WTC11 (cell line): Measurements from ENCODE around the gene C20orf204.

Experiments
- CREM ChIP-seq: sonication (generic); formaldehyde crosslinking; IDR thresholded peaks from 2 replicates; pipeline ENCODE4 v1.8.1; 2022; ENCODE audit warnings: mild to moderate bottlenecking, missing genetic modification reagents, moderate library complexity
- IRF2 ChIP-seq: sonication (generic); formaldehyde crosslinking; IDR thresholded peaks from 2 replicates; pipeline ENCODE4 v1.8.0; 2022; ENCODE audit warnings: low read depth, missing genetic modification reagents, borderline replicate concordance
- JUN ChIP-seq: sonication (generic); formaldehyde crosslinking; IDR thresholded peaks from 2 replicates; pipeline ENCODE4 v1.8.0; 2023; ENCODE audit warnings: mild to moderate bottlenecking, missing genetic modification reagents
- KAT7 ChIP-seq: sonication (generic); formaldehyde crosslinking; IDR thresholded peaks from 2 replicates; pipeline ENCODE4 v1.8.1; 2023; ENCODE audit warnings: missing genetic modification reagents, mild to moderate bottlenecking, borderline replicate concordance
- NFE2L1 ChIP-seq: sonication (generic); formaldehyde crosslinking; IDR thresholded peaks from 2 replicates; pipeline ENCODE4 v1.8.1; 2023; ENCODE audit warnings: missing genetic modification reagents
- ZNF232 ChIP-seq: sonication (generic); formaldehyde crosslinking; IDR thresholded peaks from 2 replicates; pipeline ENCODE4 v1.8.0; 2022; ENCODE audit warnings: mild to moderate bottlenecking, missing genetic modification reagents
- TF ChIP-seq, protein P1 (sequence below): fragments of 200-600 bp; IDR thresholded peaks from 2 replicates; pipeline ENCODE4 v1.8.0; 2022; ENCODE audit warnings: antibody characterized with exemption
- TF ChIP-seq, protein P2 (sequence below): sonication (generic); formaldehyde crosslinking; IDR thresholded peaks from 2 replicates; pipeline ENCODE4 v1.8.0; 2022; ENCODE audit warnings: missing genetic modification reagents
- TF ChIP-seq, protein P3 (sequence below): sonication (generic); formaldehyde crosslinking; IDR thresholded peaks from 2 replicates; pipeline ENCODE4 v1.8.0; 2022; ENCODE audit warnings: mild to moderate bottlenecking, missing genetic modification reagents
- TF ChIP-seq, protein P4 (sequence below): sonication (generic); formaldehyde crosslinking; IDR thresholded peaks from 2 replicates; pipeline ENCODE4 v1.8.0; 2022; ENCODE audit warnings: mild to moderate bottlenecking, missing genetic modification reagents
- TF ChIP-seq, protein P5 (sequence below): fragments of 250-450 bp; sonication (Bioruptor Pico); IDR thresholded peaks from 2 replicates; pipeline ENCODE4 v1.9.0; 2021; ENCODE audit warnings: mild to moderate bottlenecking
- TF ChIP-seq, protein P6 (sequence below): sonication (generic); formaldehyde crosslinking; conservative IDR thresholded peaks from 2 replicates; pipeline ENCODE4 v1.8.1; 2022; ENCODE audit warnings: mild to moderate bottlenecking, missing genetic modification reagents
- TF ChIP-seq, protein P7 (sequence below): sonication (generic); formaldehyde crosslinking; IDR thresholded peaks from 2 replicates; pipeline ENCODE4 v1.8.1; 2023; ENCODE audit warnings: mild to moderate bottlenecking, missing genetic modification reagents, moderate library complexity
- TF ChIP-seq, protein P8 (sequence below): fragments of 250-450 bp; sonication (Bioruptor Pico); IDR thresholded peaks from 2 replicates; pipeline ENCODE4 v2.1.2; 2022; ENCODE audit warnings: mild to moderate bottlenecking, moderate library complexity

DNA sequence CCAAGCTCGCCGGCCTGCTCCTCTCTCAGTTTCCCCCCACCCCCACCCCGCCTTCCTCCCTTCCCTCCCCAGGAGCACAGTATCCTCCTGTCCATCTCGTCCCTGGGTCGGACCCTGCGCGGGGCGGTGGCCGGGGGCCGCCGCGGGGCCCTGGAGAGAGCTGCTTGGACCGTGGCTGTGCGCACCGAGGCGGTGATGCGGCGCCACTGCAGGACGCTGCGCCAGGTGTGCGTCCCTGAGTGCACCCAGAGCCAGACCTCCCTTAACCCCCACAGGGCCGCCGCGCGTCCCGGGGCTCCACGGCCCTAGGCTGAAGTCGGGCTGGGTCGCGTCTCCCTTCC is 2.2 kb downstream of the C20orf204 start:
- TF ChIP-seq, protein P1, sequence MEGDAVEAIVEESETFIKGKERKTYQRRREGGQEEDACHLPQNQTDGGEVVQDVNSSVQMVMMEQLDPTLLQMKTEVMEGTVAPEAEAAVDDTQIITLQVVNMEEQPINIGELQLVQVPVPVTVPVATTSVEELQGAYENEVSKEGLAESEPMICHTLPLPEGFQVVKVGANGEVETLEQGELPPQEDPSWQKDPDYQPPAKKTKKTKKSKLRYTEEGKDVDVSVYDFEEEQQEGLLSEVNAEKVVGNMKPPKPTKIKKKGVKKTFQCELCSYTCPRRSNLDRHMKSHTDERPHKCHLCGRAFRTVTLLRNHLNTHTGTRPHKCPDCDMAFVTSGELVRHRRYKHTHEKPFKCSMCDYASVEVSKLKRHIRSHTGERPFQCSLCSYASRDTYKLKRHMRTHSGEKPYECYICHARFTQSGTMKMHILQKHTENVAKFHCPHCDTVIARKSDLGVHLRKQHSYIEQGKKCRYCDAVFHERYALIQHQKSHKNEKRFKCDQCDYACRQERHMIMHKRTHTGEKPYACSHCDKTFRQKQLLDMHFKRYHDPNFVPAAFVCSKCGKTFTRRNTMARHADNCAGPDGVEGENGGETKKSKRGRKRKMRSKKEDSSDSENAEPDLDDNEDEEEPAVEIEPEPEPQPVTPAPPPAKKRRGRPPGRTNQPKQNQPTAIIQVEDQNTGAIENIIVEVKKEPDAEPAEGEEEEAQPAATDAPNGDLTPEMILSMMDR = no peak
- TF ChIP-seq, protein P2, sequence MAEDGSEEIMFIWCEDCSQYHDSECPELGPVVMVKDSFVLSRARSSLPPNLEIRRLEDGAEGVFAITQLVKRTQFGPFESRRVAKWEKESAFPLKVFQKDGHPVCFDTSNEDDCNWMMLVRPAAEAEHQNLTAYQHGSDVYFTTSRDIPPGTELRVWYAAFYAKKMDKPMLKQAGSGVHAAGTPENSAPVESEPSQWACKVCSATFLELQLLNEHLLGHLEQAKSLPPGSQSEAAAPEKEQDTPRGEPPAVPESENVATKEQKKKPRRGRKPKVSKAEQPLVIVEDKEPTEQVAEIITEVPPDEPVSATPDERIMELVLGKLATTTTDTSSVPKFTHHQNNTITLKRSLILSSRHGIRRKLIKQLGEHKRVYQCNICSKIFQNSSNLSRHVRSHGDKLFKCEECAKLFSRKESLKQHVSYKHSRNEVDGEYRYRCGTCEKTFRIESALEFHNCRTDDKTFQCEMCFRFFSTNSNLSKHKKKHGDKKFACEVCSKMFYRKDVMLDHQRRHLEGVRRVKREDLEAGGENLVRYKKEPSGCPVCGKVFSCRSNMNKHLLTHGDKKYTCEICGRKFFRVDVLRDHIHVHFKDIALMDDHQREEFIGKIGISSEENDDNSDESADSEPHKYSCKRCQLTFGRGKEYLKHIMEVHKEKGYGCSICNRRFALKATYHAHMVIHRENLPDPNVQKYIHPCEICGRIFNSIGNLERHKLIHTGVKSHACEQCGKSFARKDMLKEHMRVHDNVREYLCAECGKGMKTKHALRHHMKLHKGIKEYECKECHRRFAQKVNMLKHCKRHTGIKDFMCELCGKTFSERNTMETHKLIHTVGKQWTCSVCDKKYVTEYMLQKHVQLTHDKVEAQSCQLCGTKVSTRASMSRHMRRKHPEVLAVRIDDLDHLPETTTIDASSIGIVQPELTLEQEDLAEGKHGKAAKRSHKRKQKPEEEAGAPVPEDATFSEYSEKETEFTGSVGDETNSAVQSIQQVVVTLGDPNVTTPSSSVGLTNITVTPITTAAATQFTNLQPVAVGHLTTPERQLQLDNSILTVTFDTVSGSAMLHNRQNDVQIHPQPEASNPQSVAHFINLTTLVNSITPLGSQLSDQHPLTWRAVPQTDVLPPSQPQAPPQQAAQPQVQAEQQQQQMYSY (CRISPR knock-in tag) = no peak
- no peak for TF ChIP-seq IRF2 (CRISPR knock-in tag)
- TF ChIP-seq, protein P3, sequence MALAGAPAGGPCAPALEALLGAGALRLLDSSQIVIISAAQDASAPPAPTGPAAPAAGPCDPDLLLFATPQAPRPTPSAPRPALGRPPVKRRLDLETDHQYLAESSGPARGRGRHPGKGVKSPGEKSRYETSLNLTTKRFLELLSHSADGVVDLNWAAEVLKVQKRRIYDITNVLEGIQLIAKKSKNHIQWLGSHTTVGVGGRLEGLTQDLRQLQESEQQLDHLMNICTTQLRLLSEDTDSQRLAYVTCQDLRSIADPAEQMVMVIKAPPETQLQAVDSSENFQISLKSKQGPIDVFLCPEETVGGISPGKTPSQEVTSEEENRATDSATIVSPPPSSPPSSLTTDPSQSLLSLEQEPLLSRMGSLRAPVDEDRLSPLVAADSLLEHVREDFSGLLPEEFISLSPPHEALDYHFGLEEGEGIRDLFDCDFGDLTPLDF (CRISPR knock-in tag) = no peak
- no peak for TF ChIP-seq JUN (CRISPR knock-in tag)
- TF ChIP-seq, protein P4, sequence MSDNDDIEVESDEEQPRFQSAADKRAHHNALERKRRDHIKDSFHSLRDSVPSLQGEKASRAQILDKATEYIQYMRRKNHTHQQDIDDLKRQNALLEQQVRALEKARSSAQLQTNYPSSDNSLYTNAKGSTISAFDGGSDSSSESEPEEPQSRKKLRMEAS = no peak
- no peak for TF ChIP-seq NFE2L1
- TF ChIP-seq ZNF232 (CRISPR knock-in tag) = no peak
- no peak for TF ChIP-seq KAT7 (CRISPR knock-in tag)
- TF ChIP-seq, protein P5, sequence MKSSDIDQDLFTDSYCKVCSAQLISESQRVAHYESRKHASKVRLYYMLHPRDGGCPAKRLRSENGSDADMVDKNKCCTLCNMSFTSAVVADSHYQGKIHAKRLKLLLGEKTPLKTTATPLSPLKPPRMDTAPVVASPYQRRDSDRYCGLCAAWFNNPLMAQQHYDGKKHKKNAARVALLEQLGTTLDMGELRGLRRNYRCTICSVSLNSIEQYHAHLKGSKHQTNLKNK (CRISPR knock-in tag) = no peak
- no peak for TF ChIP-seq CREM (CRISPR knock-in tag)
- TF ChIP-seq, protein P6, sequence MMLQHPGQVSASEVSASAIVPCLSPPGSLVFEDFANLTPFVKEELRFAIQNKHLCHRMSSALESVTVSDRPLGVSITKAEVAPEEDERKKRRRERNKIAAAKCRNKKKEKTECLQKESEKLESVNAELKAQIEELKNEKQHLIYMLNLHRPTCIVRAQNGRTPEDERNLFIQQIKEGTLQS (CRISPR knock-in tag) = no peak
- TF ChIP-seq, protein P7, sequence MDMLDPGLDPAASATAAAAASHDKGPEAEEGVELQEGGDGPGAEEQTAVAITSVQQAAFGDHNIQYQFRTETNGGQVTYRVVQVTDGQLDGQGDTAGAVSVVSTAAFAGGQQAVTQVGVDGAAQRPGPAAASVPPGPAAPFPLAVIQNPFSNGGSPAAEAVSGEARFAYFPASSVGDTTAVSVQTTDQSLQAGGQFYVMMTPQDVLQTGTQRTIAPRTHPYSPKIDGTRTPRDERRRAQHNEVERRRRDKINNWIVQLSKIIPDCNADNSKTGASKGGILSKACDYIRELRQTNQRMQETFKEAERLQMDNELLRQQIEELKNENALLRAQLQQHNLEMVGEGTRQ (CRISPR knock-in tag) = no peak
- TF ChIP-seq, protein P8, sequence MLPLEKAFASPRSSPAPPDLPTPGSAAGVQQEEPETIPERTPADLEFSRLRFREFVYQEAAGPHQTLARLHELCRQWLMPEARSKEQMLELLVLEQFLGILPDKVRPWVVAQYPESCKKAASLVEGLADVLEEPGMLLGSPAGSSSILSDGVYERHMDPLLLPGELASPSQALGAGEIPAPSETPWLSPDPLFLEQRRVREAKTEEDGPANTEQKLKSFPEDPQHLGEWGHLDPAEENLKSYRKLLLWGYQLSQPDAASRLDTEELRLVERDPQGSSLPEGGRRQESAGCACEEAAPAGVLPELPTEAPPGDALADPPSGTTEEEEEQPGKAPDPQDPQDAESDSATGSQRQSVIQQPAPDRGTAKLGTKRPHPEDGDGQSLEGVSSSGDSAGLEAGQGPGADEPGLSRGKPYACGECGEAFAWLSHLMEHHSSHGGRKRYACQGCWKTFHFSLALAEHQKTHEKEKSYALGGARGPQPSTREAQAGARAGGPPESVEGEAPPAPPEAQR (CRISPR knock-in tag) = no peak
